K562 (cell line): Measurements from ENCODE around the gene MBP. TPM values are rescaled to one million over a fixed set of nuclear protein-coding genes. Genes with fewer than 3 reads are reported as not detected.

ENCODE experiments used
- ARID4B ChIP-seq: sonication (generic); formaldehyde crosslinking; IDR thresholded peaks from 2 replicates; pipeline ENCODE4 v1.8.0; 2022; ENCODE audit warnings: mild to moderate bottlenecking, missing genetic modification reagents
- ZBTB40 ChIP-seq, 2 experiments: fragments of 450-650 bp in 1 of 2; sonication (generic) in 1 of 2; formaldehyde crosslinking in 1 of 2; IDR thresholded peaks; 2 replicates each; pipeline versions ENCODE4 v1.7.1 to v1.9.0; 2016 to 2022; ENCODE audit warnings: inconsistent platforms in 1 of 2, mild to moderate bottlenecking in 1 of 2, missing genetic modification reagents in 1 of 2
- ZNF551 ChIP-seq: fragments of 250-450 bp; sonication (Bioruptor Pico); IDR thresholded peaks from 2 replicates; pipeline ENCODE4 v1.5.0; 2021; ENCODE audit warnings: mild to moderate bottlenecking, moderate library complexity
- polyA plus RNA-seq, 8 experiments: library from polyadenylated mRNA; depleted of rRNA in 4 of 8; stranded (reverse) in 5 of 8; unstranded in 3 of 8; fragments of >200 nt; fragmentation: Nextera tagmentation in 2 of 8; fragmentation: Illumina TruSeq in 1 of 8; extraction: Ambion mirVana in 2 of 8; extraction: Trizol in 1 of 8; gene quantifications; 2 replicates each; pipeline versions ENCODE4 v1.2.1 to v1.2.3, GENCODE V29; 2011 to 2014; ENCODE audit warnings: inconsistent platforms in 1 of 8, missing spikeins in 1 of 8
- total RNA-seq, 7 experiments: library from RNA; depleted of rRNA in 6 of 7; stranded (reverse); fragments of >200 nt in 6 of 7; fragmentation: Illumina TruSeq in 2 of 7; extraction: Trizol in 2 of 7; gene quantifications; 2 replicates each; pipeline versions ENCODE4 v1.2.1 to v1.2.3, GENCODE V29; 2011 to 2021; ENCODE audit warnings: low replicate concordance in 1 of 7
- TF ChIP-seq, protein P1 (sequence below): fragments of 150-350 bp; IDR thresholded peaks from 2 replicates; pipeline ENCODE4 v1.6.1; 2014; ENCODE audit warnings: low read depth, mild to moderate bottlenecking, low read length, borderline replicate concordance

MBP gene
- total and polyA plus RNA-seq, 9 of the 15 experiments (the other 6 are each of a cell fraction or from before 2014, with no cell fraction given): 0.09 TPM; not detected in 8

DNA sequence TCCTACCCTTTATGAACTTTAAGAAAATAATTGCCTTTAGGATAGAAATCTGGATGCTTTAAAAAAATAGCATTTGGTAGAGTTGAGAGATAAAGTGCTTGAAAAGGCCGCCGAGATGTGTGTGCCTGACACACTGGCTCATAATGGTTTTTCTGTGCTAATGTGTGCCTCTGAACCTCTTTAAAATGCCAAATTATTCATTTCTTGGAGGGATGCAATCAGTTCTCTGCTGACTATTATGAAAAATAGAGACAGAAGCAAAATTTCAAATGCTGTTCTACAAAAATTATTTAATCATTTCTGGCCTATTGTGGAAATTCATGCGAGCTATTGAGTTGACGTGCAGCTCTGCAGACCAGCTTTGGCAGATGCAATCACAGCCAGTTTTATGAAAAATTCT is 18.0 kb upstream of the MBP start (continued):
- TF ChIP-seq ZBTB40 (IDR thresholded peaks at IDR 0.05) (no peak), ZBTB40 (CRISPR knock-in tag; IDR thresholded peaks at IDR 0.05) (no peak), ZNF551 (CRISPR knock-in tag) (no peak), ARID4B (CRISPR knock-in tag) (no peak)
- TF ChIP-seq, protein P1, sequence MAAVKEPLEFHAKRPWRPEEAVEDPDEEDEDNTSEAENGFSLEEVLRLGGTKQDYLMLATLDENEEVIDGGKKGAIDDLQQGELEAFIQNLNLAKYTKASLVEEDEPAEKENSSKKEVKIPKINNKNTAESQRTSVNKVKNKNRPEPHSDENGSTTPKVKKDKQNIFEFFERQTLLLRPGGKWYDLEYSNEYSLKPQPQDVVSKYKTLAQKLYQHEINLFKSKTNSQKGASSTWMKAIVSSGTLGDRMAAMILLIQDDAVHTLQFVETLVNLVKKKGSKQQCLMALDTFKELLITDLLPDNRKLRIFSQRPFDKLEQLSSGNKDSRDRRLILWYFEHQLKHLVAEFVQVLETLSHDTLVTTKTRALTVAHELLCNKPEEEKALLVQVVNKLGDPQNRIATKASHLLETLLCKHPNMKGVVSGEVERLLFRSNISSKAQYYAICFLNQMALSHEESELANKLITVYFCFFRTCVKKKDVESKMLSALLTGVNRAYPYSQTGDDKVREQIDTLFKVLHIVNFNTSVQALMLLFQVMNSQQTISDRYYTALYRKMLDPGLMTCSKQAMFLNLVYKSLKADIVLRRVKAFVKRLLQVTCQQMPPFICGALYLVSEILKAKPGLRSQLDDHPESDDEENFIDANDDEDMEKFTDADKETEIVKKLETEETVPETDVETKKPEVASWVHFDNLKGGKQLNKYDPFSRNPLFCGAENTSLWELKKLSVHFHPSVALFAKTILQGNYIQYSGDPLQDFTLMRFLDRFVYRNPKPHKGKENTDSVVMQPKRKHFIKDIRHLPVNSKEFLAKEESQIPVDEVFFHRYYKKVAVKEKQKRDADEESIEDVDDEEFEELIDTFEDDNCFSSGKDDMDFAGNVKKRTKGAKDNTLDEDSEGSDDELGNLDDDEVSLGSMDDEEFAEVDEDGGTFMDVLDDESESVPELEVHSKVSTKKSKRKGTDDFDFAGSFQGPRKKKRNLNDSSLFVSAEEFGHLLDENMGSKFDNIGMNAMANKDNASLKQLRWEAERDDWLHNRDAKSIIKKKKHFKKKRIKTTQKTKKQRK: no peak
